GM21423 (cell line): Measurements from ENCODE around the gene ANAPC7.
"Not testable (repeated sequence)": the region's sequence is repeated elsewhere in the genome, so short reads cannot be mapped to it uniquely, and the experiment has no call there.

ENCODE experiments used
- ATAC-seq: cut with Tn5 transposase; IDR thresholded peaks from one replicate; pipeline ENCODE4 v1.9.1; 2021; ENCODE audit warnings: mild to moderate bottlenecking, moderate library complexity; ENCODE audit not compliant: unreplicated experiment

ANAPC7 gene

GRCh38 chr12:110378131-110378790 lies 25.2 kb downstream of the ANAPC7 start:
- not testable (repeated sequence) for ATAC-seq

GRCh38 chr12:110373962-110374611 lies 29.4 kb downstream of the ANAPC7 start:
- no peak for ATAC-seq

- ATAC-seq: no peak
These were observed 30.1 kb downstream of the ANAPC7 start for GRCh38 chr12:110373425-110373824.

GRCh38 chr12:110373025-110373424 lies 30.5 kb downstream of the ANAPC7 start:
- no peak for ATAC-seq

GRCh38 chr12:110372056-110372425 lies 31.5 kb downstream of the ANAPC7 start:
- ATAC-seq: no peak

- peak; percentile 57 for ATAC-seq
These were observed 32.0 kb downstream of the ANAPC7 start for GRCh38 chr12:110371408-110372055.

- ATAC-seq: no peak
These were observed 32.7 kb downstream of the ANAPC7 start for GRCh38 chr12:110370732-110371231.

- ATAC-seq: no peak
These were observed 33.5 kb downstream of the ANAPC7 start for GRCh38 chr12:110369992-110370391.

- ATAC-seq: no peak
These were observed 36.2 kb downstream of the ANAPC7 start for GRCh38 chr12:110367181-110367864.

GRCh38 chr12:110366321-110367142 lies 37.0 kb downstream of the ANAPC7 start:
- no peak for ATAC-seq

GRCh38 chr12:110365489-110366320 lies 37.8 kb downstream of the ANAPC7 start:
- no peak for ATAC-seq

- ATAC-seq: no peak
These were observed 42.3 kb downstream of the ANAPC7 start for GRCh38 chr12:110361216-110361615.

- ATAC-seq: not testable (repeated sequence)
These were observed 45.0 kb downstream of the ANAPC7 start for GRCh38 chr12:110358384-110359097.

- ATAC-seq: no peak
These were observed 48.4 kb downstream of the ANAPC7 start for GRCh38 chr12:110355073-110355472.

GRCh38 chr12:110354172-110354780 lies 49.2 kb downstream of the ANAPC7 start:
- no peak for ATAC-seq

- no peak for ATAC-seq
These were observed 50.1 kb downstream of the ANAPC7 start for GRCh38 chr12:110353211-110353965.

GRCh38 chr12:110352401-110352800 lies 51.1 kb downstream of the ANAPC7 start:
- no peak for ATAC-seq

GRCh38 chr12:110351119-110351518 lies 52.4 kb downstream of the ANAPC7 start:
- no peak for ATAC-seq
